ACC112 (cell line): ENCODE results near the gene KY.

Source experiments
- H2AFZ ChIP-seq: fragments of 200-600 bp; sonication (generic); one replicate; pipeline ENCODE4 v1.6.0; 2017; ENCODE audit warnings: antibody characterized with exemption, low read length; ENCODE audit not compliant: unreplicated experiment
- H3K27ac ChIP-seq: fragments of 200-600 bp; sonication (generic); 2 replicates; pipeline ENCODE4 v1.5.1; 2014; ENCODE audit warnings: low read depth, mild to moderate bottlenecking, antibody characterized with exemption, low read length, moderate library complexity
- H3K27me3 ChIP-seq: fragments of 200-600 bp; sonication (generic); 2 replicates; pipeline ENCODE4 v1.6.1; 2014; ENCODE audit warnings: mild to moderate bottlenecking, antibody characterized with exemption, low read length, moderate library complexity, mixed read lengths; ENCODE audit not compliant: insufficient read depth
- H3K36me3 ChIP-seq: fragments of 200-600 bp; sonication (generic); 2 replicates; pipeline ENCODE4 v1.6.1; 2016; ENCODE audit warnings: mild to moderate bottlenecking, antibody characterized with exemption, low read length, moderate library complexity, mixed read lengths; ENCODE audit not compliant: insufficient read depth
- H3K4me1 ChIP-seq: fragments of 200-600 bp; sonication (generic); one replicate; pipeline ENCODE4 v1.6.1; 2016; ENCODE audit warnings: low read length, mixed read lengths; ENCODE audit not compliant: insufficient read depth, unreplicated experiment, control insufficient read depth
- H3K4me3 ChIP-seq: fragments of 200-600 bp; sonication (generic); 2 replicates; pipeline ENCODE4 v1.5.1; 2014; ENCODE audit warnings: mild to moderate bottlenecking, low read depth, low read length
- H3K79me2 ChIP-seq: fragments of 200-600 bp; sonication (generic); one replicate; pipeline ENCODE4 v1.6.0; 2016; ENCODE audit warnings: low read length; ENCODE audit not compliant: control insufficient read depth, unreplicated experiment, insufficient read depth

Gene KY

GRCh38 chr3:134667406-134667805 is 16.6 kb upstream of the KY start:
- Histone ChIP-seq H3K27ac (no peak overlapping the region), H3K27me3 (no peaks in the 10 kb centered on the region), H3K79me2 (no peaks in the 10 kb centered on the region), H3K4me1 (peaks cover 38% of the 10 kb centered on the region), H2AFZ (no peak overlapping the region), H3K4me3 (no peak overlapping the region), H3K36me3 (no peaks in the 10 kb centered on the region)

- Histone ChIP-seq H3K27ac (peak overlapping the region; percentile 23; the same call in 1 of the 2 replicates), H3K4me3 (no peak overlapping the region), H3K27me3 (no peaks in the 10 kb centered on the region), H3K79me2 (no peaks in the 10 kb centered on the region), H3K36me3 (no peaks in the 10 kb centered on the region), H2AFZ (peak overlapping the region; percentile 3), H3K4me1 (peaks cover 38% of the 10 kb centered on the region)
Measured at GRCh38 chr3:134666885-134667284, 16.1 kb upstream of the KY start.

- peak overlapping the region; percentile 23; the same call in 1 of the 2 replicates for H3K27ac ChIP-seq
- peak overlapping the region; percentile 3 for H2AFZ ChIP-seq
- H3K36me3 ChIP-seq = no peaks in the 10 kb centered on the region
- H3K79me2 ChIP-seq = no peaks in the 10 kb centered on the region
- H3K4me3 ChIP-seq = no peak overlapping the region
- peaks cover 38% of the 10 kb centered on the region for H3K4me1 ChIP-seq
- H3K27me3 ChIP-seq = no peaks in the 10 kb centered on the region
Measured at GRCh38 chr3:134666466-134666865, 15.6 kb upstream of the KY start.

- no peak overlapping the region for H3K4me3 ChIP-seq
- no peak overlapping the region for H2AFZ ChIP-seq
- H3K79me2 ChIP-seq = no peaks in the 10 kb centered on the region
- no peak overlapping the region for H3K27ac ChIP-seq
- H3K36me3 ChIP-seq = no peaks in the 10 kb centered on the region
- peaks cover 38% of the 10 kb centered on the region for H3K4me1 ChIP-seq
- no peaks in the 10 kb centered on the region for H3K27me3 ChIP-seq
Measured at GRCh38 chr3:134666052-134666451, 15.2 kb upstream of the KY start.

- H3K4me1 ChIP-seq = peaks cover 38% of the 10 kb centered on the region
- no peak overlapping the region for H3K4me3 ChIP-seq
- H2AFZ ChIP-seq = no peak overlapping the region
- no peaks in the 10 kb centered on the region for H3K27me3 ChIP-seq
- H3K36me3 ChIP-seq = no peaks in the 10 kb centered on the region
- H3K27ac ChIP-seq = no peak overlapping the region
- no peaks in the 10 kb centered on the region for H3K79me2 ChIP-seq
Measured at GRCh38 chr3:134665243-134665642, 14.4 kb upstream of the KY start.

GRCh38 chr3:134663721-134664456 is 13.1 kb upstream of the KY start:
- Histone ChIP-seq H2AFZ (no peak overlapping the region), H3K4me3 (no peak overlapping the region), H3K79me2 (no peaks in the 10 kb centered on the region), H3K27me3 (no peaks in the 10 kb centered on the region), H3K27ac (no peak overlapping the region), H3K4me1 (peaks cover 38% of the 10 kb centered on the region), H3K36me3 (no peaks in the 10 kb centered on the region)

- Histone ChIP-seq H2AFZ (no peak overlapping the region), H3K79me2 (no peaks in the 10 kb centered on the region), H3K27ac (no peak overlapping the region), H3K27me3 (no peaks in the 10 kb centered on the region), H3K4me3 (no peak overlapping the region), H3K4me1 (peaks cover 13% of the 10 kb centered on the region), H3K36me3 (no peaks in the 10 kb centered on the region)
Measured at GRCh38 chr3:134660046-134660441, 9.2 kb upstream of the KY start.

- H3K79me2 ChIP-seq = no peaks in the 10 kb centered on the region
- H3K4me1 ChIP-seq = peaks cover 12% of the 10 kb centered on the region
- H3K27me3 ChIP-seq = no peaks in the 10 kb centered on the region
- no peaks in the 10 kb centered on the region for H3K36me3 ChIP-seq
- H3K4me3 ChIP-seq = no peak overlapping the region
- no peak overlapping the region for H2AFZ ChIP-seq
- no peak overlapping the region for H3K27ac ChIP-seq
Measured at GRCh38 chr3:134659391-134660045, 8.7 kb upstream of the KY start.

GRCh38 chr3:134658555-134658954 is 7.7 kb upstream of the KY start:
- Histone ChIP-seq H3K4me1 (peaks cover 2% of the 10 kb centered on the region), H3K27ac (no peak overlapping the region), H3K36me3 (no peaks in the 10 kb centered on the region), H3K27me3 (no peaks in the 10 kb centered on the region), H2AFZ (no peak overlapping the region), H3K79me2 (no peaks in the 10 kb centered on the region), H3K4me3 (no peak overlapping the region)

- Histone ChIP-seq H3K4me3 (no peak overlapping the region), H3K27me3 (no peaks in the 10 kb centered on the region), H3K79me2 (no peaks in the 10 kb centered on the region), H3K36me3 (no peaks in the 10 kb centered on the region), H3K27ac (no peak overlapping the region), H2AFZ (no peak overlapping the region), H3K4me1 (peaks cover 20% of the 10 kb centered on the region)
Measured at GRCh38 chr3:134656211-134656800, 5.5 kb upstream of the KY start.

- Histone ChIP-seq H3K36me3 (no peaks in the 10 kb centered on the region), H3K79me2 (no peaks in the 10 kb centered on the region), H3K4me3 (no peak overlapping the region), H3K27ac (no peak overlapping the region), H3K27me3 (no peaks in the 10 kb centered on the region), H2AFZ (no peak overlapping the region), H3K4me1 (peaks cover 22% of the 10 kb centered on the region)
Measured at GRCh38 chr3:134655706-134656105, 4.9 kb upstream of the KY start.
